Dermis blood vessel endothelial cell (primary cell): ENCODE measurements around the gene WNK2. TPM values are rescaled to one million over a fixed set of nuclear protein-coding genes. Genes with fewer than 3 reads are reported as not detected.
"Not testable (repeated sequence)": the region's sequence is repeated elsewhere in the genome, so short reads cannot be mapped to it uniquely, and the experiment has no call there.

Experiments
- DNase-seq: peaks from one replicate; pipeline ENCODE4 v3.0.0; 2010
- total RNA-seq: library from RNA; depleted of rRNA; stranded (reverse); fragments of >200 nt; gene quantifications from 2 replicates; pipeline ENCODE4 v1.2.3, GENCODE V29; 2014

Gene WNK2
- not detected in 2 replicates for total RNA-seq

GRCh38 chr9:93183663-93184431, at the start of gene WNK2:
TSS of gene WNK2 (plus strand) at chr9:93184139. CDS start at chr9:93184930, 791 bp downstream.
- peak; percentile 8 for DNase-seq

DNA sequence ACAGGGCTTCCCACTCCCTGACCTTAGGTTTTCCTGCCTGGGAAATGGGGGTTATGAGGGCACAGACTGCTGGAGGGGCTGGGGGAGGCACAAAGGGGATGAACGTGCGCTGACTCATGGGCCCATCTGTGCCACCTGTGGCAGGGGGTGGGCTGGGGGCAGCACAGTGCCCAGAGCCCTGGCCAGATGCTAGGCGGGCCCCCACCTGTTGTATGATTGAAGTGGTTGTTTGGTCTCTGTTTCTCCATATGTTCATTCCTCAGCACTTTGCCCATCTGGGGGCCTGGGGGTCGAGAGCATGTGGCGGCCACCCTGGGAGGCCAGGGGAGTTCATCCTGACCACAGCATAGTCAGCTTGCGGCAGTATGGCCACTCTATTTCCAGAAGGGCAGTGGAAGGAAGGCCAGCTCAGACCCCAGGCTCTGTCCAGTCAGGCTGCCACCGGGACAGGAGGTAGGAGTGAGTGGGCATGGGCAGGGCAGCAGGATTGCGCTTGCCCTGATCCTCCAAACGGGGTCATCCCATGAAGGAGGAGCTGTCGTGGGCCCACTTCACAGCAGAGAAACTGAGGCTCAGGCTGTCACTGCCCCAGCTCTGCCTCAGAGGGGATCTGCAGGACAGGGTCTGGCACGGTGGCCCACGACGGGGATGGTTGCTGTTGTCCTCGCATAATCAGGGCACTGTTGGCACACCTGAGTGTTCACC, 49.0 kb upstream of the WNK2 start:
- DNase-seq: no peak

GRCh38 chr9:93136011-93136440, 47.9 kb upstream of the WNK2 start:
- no peak for DNase-seq

DNA sequence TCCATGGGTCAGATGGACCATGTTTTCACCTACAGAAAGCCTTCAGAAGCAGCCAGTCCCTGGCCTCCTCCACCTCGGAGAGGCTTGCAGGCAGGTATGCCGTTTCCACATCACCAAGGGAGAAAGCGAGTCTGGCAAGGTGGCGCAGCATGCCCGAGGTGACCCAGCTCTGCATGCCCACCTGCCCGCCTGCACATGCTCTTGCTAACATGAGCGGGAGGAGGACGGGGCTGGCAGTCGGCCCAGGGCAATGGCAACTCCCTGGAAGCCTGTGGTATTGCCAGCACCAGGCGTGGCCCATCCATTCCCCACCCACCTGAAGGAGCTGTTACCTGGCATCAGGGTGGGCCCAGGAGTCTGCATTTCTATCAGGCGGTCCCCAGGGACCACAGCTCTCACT, 46.6 kb upstream of the WNK2 start:
- no peak for DNase-seq

DNA sequence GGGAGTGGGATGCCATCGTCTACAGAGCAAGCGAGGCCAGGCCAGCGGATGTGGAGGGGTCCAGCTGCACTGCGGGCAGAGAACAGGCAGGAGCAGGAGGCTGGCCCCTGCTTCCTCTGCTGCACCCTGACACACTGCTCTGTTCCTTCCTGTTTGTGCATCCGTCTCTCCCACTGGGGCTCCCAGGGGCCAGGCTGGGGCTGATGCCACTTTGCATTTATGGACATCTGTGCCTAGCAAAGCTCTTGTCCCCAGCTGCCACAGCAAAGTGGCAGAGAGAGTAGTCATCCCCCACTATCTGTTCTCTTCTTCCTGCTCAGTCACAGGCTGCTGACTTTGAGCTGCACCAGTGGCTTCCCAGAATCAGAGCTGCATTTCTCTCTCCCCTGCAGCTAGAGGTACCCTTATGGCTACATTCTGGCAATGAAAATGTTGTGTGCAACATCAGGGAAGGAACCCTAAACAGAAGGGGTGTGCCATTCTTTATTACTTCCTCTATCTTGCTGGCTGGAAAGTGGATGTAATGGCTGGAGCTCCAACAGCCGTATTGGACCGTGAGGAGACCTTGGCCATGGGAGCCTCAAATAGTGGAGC, 45.7 kb upstream of the WNK2 start:
- DNase-seq: no peak

DNA sequence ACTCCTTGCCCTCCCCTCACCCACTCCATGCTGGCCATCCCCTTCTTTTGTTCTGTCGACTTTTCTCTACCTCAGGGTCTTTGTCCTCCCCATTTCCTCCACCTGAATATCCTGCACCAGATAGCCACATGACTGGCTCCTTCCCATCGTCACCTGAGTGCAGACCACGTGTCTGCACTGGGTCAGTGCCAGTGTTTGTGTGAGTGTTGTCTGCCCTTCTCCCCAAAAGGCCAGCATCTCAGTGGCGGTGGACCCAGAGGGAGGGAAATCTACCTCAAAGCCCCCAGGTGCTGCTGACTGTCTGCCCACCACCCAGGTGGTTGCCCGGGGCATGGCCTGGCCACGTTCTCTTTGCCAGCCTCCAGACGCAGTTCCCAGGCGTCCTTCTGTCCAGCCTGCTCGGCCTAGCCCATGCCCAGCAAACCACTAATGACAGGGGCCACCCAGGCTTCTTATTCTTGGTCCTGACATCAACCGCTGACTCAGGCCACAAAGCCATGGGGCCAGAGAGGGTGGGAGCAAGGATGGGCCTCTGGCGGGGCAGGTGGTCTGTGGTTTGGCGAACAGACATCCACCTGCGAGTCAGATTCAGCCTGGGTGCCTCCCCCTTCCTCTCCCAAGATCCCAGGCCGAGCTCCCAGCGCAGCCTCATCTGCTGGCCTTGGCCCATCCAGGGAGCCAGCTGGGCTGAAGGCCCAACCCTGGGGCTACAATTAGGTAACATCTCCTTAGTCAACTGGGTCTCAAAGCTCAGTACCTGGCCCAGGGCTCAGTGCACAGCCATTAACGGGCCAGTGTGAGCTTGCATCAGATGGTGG, 44.4 kb upstream of the WNK2 start:
- no peak for DNase-seq

DNA sequence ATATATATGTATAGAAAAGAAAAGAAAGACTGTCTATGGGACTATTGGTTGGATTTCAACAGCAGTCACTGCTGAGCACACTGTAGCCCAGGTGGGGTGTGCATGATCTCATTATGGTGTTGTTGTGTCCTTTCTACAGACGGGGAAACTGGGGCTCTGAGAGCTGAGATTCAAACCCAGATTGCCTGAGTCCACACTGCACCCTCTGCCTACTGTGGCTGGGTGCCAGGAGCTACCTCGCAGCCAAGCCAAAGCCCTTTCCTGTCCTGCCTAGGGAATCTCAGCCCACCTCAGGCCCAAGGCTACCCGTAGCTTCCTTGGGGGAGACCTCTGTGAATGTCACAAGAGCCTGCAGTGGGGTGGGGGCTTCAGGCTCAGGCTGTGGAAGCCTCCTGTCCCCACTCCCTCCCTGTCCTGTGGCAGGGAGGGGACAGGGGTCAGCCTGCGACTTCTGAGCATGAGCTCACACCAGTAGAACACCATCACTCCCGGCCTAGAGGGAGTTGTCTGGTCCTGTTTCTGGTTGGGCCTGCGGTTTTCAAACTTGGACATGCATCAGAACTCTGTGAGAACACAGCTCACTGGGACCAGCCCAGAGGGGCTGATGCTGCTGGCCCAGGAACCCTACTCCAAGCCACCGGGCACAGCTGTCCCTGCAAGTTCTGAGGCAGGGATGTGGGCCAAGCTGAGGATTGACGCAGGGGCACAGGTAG, 42.0 kb upstream of the WNK2 start:
- no peak for DNase-seq

- no peak for DNase-seq
These were observed 40.0 kb upstream of the WNK2 start for GRCh38 chr9:93143830-93144530.

- not testable (repeated sequence) for DNase-seq
These were observed 37.2 kb upstream of the WNK2 start for GRCh38 chr9:93146696-93147095.

- no peak for DNase-seq
These were observed 36.3 kb upstream of the WNK2 start for GRCh38 chr9:93147632-93148031.

DNA sequence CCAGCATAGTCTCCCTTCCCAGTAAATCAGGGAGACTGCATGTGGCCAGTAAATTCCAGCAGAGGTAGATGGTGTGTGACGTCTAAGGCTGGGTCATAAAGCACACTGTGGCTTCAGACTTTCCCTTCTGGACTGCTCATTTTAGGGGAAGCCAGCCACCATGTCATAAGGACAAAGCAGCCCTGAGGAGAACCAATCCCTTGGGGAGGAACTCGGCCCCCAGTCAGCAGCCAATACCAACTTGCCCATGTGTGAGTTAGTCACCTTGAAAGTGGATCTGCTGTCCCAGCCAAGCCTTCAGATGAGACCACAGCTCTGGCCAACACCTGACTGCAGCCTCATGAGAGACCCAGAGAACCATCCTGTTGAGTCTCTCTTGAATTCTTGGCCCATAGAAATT, 35.2 kb upstream of the WNK2 start:
- no peak for DNase-seq

GRCh38 chr9:93149361-93149760, 34.6 kb upstream of the WNK2 start:
- no peak for DNase-seq

DNA sequence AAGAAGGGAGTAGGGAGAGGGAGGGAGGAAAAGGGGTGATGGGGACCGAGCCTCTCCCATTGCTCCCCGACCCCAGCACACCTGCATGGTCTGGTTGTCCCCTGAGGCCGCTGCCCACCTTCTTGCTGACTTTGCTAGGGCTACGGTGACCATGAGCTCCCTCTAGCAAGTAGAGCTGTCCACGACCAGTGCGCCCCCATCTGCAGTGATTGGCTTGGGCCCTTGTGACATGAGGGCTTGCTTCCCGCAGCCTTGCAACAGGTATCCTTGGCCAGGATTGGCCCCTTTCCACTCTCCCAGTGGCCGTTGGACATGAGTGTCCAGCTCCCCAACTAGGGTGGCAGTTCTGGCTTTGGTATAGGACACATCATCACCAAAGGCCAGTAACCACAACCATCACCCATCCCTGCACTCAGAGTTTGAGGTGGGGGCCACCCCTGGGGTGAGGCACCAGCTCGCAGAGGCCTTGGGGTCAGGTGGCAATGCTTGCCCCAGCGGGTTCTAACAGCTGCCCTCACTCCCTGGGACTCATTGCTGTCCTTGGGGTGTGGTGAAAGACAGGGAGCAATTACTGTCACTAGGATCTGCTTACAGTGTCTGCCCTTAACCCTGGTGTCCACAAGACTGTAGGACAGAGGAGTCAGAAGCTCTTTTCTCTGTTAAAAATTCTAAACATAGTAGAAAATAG, 32.7 kb upstream of the WNK2 start:
- DNase-seq: no peak

- DNase-seq: peak; percentile 61
These were observed 29.5 kb upstream of the WNK2 start for GRCh38 chr9:93154293-93154903.

GRCh38 chr9:93155716-93156474, 28.0 kb upstream of the WNK2 start:
- no peak for DNase-seq

- DNase-seq: no peak
These were observed 27.4 kb upstream of the WNK2 start for GRCh38 chr9:93156475-93157008.

DNA sequence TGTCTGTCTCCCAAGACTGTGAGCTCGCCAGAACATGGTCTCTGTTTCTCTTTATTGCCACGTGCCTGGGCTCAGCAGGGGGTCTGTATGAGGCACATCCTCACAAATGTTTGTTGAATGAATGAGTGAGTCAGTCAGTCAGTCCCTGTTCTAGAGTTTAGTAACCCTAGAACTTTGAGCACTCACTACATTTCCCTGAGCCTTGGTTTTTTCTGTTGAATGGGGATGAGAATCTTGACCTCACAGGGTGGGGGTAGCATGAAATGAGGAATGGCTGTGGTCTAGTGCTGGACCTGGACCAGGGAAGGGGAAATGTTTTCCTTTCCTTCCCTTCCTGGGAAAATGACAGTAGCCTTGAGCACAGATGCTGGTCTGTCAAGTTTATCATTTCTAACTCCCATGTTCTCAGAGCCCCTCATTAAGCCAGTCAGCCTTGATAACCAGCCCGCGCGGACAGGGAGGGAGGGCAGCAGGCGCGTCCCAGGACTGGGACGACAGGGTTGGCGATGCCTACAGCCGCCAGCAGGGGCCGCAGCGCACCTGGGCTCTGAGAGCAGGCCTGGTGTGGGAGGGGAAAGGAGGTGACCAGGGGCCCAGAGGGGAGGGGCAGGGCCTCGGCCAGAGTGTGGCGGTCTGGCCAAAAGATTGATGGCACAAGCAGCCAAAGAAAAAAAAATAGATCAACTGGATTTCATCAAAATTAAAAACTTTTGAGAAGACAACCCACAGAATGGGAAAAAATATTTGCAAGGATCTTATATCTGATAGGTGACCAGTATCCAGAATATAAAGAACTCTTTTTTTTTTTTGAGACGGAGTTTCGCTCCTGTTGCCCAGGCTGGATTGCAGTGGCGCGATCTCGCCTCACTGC, 24.1 kb upstream of the WNK2 start:
- peak; percentile 84 for DNase-seq
